WTC11 (cell line): ENCODE results near the gene ZSCAN5C.

Experiments
- ESRRA ChIP-seq: sonication (generic); formaldehyde crosslinking; IDR thresholded peaks from 2 replicates; pipeline ENCODE4 v1.8.1; 2022; ENCODE audit warnings: mild to moderate bottlenecking, missing genetic modification reagents, borderline replicate concordance
- ZBTB21 ChIP-seq: sonication (generic); formaldehyde crosslinking; IDR thresholded peaks from 2 replicates; pipeline ENCODE4 v1.8.1; 2023; ENCODE audit warnings: mild to moderate bottlenecking, missing genetic modification reagents, borderline replicate concordance
- TF ChIP-seq, protein P1 (sequence below): fragments of 200-600 bp; IDR thresholded peaks from 2 replicates; pipeline ENCODE4 v1.8.0; 2022; ENCODE audit warnings: antibody characterized with exemption
- TF ChIP-seq, protein P2 (sequence below): fragments of 250-450 bp; sonication (Bioruptor Pico); IDR thresholded peaks from 2 replicates; pipeline ENCODE4 v2.1.2; 2022; ENCODE audit warnings: mild to moderate bottlenecking, moderate library complexity
- TF ChIP-seq, protein P3 (sequence below): sonication (generic); formaldehyde crosslinking; IDR thresholded peaks from 2 replicates; pipeline ENCODE4 v1.8.1; 2022; ENCODE audit warnings: mild to moderate bottlenecking, moderate library complexity, missing genetic modification reagents

DNA sequence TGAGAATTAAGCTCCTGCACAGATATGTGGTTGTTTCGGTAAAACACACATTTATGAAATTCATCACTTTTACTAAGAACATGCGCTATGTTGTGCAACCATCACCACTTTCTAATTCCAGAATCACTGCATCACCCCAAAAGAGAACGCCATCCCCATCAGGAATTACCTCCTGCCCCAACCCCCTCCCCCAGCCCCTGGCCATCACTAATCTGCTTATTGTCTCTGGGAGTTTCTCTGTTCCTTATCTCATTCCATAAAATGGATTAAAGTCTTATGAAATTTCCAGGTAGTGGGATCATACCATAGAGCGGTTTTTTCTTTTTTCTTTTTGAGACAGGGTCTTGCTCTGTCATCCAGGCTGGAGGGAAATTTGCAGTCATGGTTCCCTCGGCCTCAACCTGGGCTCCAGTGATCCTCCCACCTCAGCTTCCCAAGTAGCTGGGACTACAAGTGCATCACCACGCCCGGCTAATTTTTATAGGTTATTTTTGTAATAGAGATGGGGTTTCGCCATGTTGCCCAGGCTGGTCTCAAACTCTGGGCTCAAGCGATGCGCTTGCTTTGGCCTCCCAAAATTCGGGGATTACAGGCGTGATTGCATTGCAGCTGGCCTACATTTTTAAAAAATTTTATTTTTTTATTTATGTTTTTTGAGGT lies 8.0 kb upstream of the ZSCAN5C start:
- TF ChIP-seq ZBTB21 (CRISPR knock-in tag) = no peak
- TF ChIP-seq, protein P1, sequence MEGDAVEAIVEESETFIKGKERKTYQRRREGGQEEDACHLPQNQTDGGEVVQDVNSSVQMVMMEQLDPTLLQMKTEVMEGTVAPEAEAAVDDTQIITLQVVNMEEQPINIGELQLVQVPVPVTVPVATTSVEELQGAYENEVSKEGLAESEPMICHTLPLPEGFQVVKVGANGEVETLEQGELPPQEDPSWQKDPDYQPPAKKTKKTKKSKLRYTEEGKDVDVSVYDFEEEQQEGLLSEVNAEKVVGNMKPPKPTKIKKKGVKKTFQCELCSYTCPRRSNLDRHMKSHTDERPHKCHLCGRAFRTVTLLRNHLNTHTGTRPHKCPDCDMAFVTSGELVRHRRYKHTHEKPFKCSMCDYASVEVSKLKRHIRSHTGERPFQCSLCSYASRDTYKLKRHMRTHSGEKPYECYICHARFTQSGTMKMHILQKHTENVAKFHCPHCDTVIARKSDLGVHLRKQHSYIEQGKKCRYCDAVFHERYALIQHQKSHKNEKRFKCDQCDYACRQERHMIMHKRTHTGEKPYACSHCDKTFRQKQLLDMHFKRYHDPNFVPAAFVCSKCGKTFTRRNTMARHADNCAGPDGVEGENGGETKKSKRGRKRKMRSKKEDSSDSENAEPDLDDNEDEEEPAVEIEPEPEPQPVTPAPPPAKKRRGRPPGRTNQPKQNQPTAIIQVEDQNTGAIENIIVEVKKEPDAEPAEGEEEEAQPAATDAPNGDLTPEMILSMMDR = no peak
- TF ChIP-seq, protein P2, sequence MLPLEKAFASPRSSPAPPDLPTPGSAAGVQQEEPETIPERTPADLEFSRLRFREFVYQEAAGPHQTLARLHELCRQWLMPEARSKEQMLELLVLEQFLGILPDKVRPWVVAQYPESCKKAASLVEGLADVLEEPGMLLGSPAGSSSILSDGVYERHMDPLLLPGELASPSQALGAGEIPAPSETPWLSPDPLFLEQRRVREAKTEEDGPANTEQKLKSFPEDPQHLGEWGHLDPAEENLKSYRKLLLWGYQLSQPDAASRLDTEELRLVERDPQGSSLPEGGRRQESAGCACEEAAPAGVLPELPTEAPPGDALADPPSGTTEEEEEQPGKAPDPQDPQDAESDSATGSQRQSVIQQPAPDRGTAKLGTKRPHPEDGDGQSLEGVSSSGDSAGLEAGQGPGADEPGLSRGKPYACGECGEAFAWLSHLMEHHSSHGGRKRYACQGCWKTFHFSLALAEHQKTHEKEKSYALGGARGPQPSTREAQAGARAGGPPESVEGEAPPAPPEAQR (CRISPR knock-in tag) = no peak
- TF ChIP-seq, protein P3, sequence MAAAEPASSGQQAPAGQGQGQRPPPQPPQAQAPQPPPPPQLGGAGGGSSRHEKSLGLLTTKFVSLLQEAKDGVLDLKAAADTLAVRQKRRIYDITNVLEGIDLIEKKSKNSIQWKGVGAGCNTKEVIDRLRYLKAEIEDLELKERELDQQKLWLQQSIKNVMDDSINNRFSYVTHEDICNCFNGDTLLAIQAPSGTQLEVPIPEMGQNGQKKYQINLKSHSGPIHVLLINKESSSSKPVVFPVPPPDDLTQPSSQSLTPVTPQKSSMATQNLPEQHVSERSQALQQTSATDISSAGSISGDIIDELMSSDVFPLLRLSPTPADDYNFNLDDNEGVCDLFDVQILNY = no peak
- no peak for TF ChIP-seq ESRRA
